Activated CD4-positive, alpha-beta T cell treated with anti-CD3 and anti-CD28 coated beads for 48 hours (primary cell): ENCODE data around the gene POTEM.
"Not testable (repeated sequence)": the region's sequence is repeated elsewhere in the genome, so short reads cannot be mapped to it uniquely, and the experiment has no call there.

Experiments
- DNase-seq: peaks from one replicate; pipeline ENCODE4 v3.0.0-alpha.2; 2020

The POTEM gene

GRCh38 chr14:19038060-19038664 is 70.9 kb downstream of the POTEM start:
- DNase-seq = not testable (repeated sequence)

GRCh38 chr14:19038785-19039184 is 71.6 kb downstream of the POTEM start:
- not testable (repeated sequence) for DNase-seq

GRCh38 chr14:19043384-19043783 is 76.2 kb downstream of the POTEM start:
- not testable (repeated sequence) for DNase-seq
